Stimulated activated CD4-positive, alpha-beta T cell treated with anti-CD3 and anti-CD28 coated beads, Interleukin-4, amount 100 ng/mL, for 24 hours (primary cell): ENCODE results near the gene HFE.
"Not testable (repeated sequence)": the region's sequence is repeated elsewhere in the genome, so short reads cannot be mapped to it uniquely, and the experiment has no call there.

Source experiments
- DNase-seq: peaks from one replicate; pipeline ENCODE4 v3.0.0-alpha.2; 2020

The HFE gene

GRCh38 chr6:26064619-26065257 is 22.5 kb upstream of the HFE start:
- DNase-seq = peak; percentile 45

- DNase-seq = peak; percentile 63
Measured at GRCh38 chr6:26065952-26066380, 21.3 kb upstream of the HFE start.

- no peak for DNase-seq
Measured at GRCh38 chr6:26067367-26067766, 19.9 kb upstream of the HFE start.

DNA sequence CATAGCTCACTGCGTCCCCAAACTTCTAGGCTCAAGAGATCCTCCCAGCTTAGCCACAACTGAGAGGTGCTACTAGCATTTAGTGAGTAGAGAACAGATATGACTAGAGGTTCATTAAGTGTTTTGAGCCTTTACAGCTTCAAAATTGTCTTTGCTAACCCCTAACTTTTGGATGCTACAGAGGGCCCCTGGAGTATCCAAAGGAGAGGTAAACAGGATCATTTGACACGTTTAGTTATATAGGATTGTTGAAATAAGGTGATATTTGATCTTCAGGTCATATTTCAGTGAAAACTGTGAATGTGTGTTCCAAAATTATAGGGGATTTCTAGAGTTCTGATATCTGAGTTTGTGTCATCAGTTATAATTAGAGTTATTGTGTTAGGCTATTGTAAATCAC is 19.2 kb upstream of the HFE start:
- DNase-seq = no peak

GRCh38 chr6:26071135-26071534 is 16.1 kb upstream of the HFE start:
- DNase-seq = no peak

DNA sequence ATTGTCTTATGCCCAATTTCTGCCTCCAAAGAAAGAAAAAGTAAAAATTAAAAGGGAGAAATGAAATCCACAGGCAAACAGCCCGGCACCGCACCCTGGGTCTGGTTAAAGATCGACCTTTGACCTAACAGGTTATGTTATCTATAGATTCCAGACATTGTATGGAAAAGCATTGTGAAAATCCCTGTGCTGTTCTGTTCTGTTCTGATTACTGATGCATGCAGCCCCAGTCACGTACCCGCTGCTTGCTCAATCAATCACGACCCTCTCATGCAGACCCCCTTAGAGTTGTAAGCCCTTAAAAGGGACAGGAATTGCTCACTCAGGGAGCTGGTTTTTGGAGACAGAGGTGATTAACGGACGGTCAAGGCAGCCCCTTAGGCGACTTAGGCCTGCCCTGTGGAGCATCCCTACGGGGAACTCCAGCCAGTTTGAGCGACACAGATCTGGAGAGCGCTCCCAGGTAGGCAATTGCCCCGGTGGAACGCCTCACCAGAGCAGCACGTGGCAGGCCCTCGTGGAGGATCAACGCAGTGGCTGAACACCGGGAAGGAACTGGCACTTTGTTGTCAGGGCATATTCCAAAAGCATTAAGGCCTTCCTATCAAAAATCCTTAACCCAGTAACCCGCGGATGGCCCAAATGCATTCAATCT is 12.0 kb upstream of the HFE start:
- DNase-seq = no peak

- not testable (repeated sequence) for DNase-seq
Measured at GRCh38 chr6:26078066-26078465, 9.2 kb upstream of the HFE start.

- DNase-seq = not testable (repeated sequence)
Measured at GRCh38 chr6:26081096-26081495, 6.1 kb upstream of the HFE start.

DNA sequence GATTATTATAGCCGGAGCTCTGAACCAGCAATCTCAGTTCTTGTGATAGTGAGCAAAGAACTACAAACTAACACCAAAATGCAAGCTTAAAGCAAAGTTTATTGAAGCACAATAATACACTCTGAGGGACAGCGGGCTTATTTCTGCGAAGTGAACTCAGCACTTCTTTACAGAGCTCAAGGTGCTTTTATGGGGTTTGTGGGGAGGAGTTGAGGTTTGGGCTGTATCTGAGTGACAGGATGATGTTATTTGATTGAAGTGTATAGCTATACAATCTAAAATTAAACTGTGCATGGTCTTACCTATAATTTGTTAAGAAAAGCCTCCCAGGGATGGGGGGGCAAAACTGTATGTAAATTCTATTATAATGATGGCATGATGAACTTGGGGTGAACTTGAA is 1.0 kb upstream of the HFE start:
- DNase-seq = peak; percentile 7

DNA sequence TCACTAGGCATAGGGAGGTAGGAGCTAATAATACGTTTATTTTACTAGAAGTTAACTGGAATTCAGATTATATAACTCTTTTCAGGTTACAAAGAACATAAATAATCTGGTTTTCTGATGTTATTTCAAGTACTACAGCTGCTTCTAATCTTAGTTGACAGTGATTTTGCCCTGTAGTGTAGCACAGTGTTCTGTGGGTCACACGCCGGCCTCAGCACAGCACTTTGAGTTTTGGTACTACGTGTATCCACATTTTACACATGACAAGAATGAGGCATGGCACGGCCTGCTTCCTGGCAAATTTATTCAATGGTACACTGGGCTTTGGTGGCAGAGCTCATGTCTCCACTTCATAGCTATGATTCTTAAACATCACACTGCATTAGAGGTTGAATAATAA is 1.1 kb downstream of the HFE start:
- no peak for DNase-seq

- no peak for DNase-seq
Measured at GRCh38 chr6:26089272-26089671, 2.0 kb downstream of the HFE start.

GRCh38 chr6:26092443-26092842 is 5.2 kb downstream of the HFE start:
- DNase-seq = no peak

DNA sequence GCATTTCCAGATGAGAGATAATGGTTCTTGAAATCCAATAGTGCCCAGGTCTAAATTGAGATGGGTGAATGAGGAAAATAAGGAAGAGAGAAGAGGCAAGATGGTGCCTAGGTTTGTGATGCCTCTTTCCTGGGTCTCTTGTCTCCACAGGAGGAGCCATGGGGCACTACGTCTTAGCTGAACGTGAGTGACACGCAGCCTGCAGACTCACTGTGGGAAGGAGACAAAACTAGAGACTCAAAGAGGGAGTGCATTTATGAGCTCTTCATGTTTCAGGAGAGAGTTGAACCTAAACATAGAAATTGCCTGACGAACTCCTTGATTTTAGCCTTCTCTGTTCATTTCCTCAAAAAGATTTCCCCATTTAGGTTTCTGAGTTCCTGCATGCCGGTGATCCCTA is 6.8 kb downstream of the HFE start:
- no peak for DNase-seq

DNA sequence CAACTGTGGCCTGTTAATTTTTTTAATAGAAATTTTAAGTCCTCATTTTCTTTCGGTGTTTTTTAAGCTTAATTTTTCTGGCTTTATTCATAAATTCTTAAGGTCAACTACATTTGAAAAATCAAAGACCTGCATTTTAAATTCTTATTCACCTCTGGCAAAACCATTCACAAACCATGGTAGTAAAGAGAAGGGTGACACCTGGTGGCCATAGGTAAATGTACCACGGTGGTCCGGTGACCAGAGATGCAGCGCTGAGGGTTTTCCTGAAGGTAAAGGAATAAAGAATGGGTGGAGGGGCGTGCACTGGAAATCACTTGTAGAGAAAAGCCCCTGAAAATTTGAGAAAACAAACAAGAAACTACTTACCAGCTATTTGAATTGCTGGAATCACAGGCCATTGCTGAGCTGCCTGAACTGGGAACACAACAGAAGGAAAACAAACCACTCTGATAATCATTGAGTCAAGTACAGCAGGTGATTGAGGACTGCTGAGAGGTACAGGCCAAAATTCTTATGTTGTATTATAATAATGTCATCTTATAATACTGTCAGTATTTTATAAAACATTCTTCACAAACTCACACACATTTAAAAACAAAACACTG is 10.1 kb downstream of the HFE start:
- DNase-seq = peak; percentile 73

GRCh38 chr6:26103141-26103769 is 16.0 kb downstream of the HFE start:
- no peak for DNase-seq

DNA sequence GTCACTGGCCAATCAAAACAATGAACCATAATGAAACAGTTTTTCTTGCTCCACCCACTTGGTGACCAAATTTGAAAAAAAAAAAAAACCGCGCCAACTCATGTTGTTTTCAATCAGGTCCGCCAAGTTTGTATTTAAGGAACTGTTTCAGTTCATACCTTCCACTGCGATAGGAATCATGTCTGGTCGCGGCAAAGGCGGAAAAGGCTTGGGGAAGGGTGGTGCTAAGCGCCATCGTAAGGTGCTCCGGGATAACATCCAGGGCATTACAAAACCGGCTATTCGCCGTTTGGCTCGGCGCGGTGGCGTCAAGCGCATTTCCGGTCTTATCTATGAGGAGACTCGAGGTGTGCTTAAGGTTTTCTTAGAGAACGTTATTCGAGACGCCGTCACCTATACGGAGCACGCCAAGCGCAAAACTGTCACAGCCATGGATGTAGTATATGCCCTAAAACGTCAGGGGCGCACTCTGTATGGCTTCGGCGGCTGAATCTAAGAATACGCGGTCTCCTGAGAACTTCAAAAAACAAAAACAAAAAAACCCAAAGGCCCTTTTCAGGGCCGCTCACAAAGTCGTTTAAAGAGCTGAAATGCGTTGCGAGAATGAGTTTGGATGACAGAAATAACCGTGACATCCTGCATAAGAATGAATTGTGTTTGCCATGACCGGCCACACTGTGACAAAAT is 16.7 kb downstream of the HFE start:
- DNase-seq = peak; percentile 90

DNA sequence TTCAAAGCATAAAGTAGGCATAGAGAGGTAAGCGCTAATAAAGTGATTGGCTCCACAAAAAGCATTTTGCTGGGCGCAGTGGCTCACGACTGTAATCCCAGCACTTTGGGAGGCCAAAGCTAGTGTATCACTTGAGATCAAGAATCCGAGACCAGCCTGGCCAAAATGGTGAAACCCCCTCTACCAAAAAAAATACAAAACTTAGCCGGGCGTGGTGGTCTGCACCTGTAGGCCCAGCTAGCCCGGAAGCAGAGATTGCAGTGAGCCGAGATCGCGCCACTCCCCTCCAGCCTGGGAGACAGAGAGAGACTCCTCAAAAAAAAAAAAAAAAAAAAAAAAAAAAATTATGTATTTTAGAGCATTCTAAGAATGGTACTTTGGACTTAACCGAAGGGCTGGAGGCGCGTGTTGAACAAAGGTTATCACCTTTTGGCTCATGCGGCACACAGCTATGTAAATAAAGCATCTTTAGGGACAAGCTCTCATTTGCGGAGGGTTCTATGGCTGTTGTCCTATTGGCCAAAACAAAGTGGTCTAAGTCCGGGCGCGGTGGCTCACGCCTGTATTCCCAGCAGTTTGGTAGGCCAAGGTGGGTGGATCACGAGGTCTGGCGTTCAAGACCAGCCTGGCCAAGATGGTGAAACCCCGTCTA is 17.4 kb downstream of the HFE start:
- no peak for DNase-seq

- no peak for DNase-seq
Measured at GRCh38 chr6:26105109-26105730, 18.0 kb downstream of the HFE start.

DNA sequence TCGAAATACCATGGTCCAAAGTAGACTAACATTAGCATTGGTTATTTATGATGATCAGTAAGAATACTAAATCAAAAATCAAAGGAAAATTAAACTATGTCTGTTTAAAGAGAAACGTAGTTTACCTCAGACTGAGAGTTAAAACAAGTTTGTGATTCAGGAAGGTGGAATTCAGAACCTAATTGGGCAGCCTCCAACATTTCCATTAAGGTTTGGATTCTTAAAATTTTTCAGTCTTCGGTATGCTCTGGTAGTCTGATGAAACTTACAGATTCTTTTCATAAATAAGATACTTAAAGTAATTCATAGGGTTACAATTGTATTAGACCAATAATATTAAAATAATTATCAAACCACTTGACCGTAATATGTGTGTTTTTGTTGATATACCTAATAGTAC is 18.6 kb downstream of the HFE start:
- DNase-seq = no peak

DNA sequence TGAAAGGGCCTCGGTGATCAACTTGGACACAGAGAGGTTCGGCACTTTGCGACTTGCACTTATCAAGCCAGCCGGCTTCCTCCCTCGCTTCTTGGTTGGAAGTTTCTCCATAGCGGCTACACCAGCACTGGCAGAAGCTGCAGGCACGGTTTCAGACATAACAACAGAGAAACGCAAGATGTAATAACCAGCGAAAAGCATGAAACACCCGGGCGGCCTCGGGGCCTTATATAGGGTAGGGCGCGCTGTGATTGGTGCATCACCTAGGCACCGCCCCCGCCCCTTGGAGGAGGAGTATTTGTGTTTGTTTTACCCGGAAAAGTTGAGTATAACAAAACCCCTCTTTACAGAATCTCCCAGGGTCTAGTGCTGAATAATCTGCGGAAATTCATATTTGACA is 20.7 kb downstream of the HFE start:
- DNase-seq = no peak

- no peak for DNase-seq
Measured at GRCh38 chr6:26109772-26110171, 22.5 kb downstream of the HFE start.

- no peak for DNase-seq
Measured at GRCh38 chr6:26113570-26113969, 26.3 kb downstream of the HFE start.
